HEK293 (cell line): ENCODE data around the gene NDUFB10.

ENCODE experiments used
- CTCF ChIA-PET: fragments of 350-600 bp; formaldehyde crosslinking; extraction: SDS; loops from one replicate; lab custom pipeline; 2021; ENCODE audit warnings: antibody characterized with exemption; lab: Yijun Ruan, JAX
- POLR2A ChIA-PET: fragments of 300-600 bp; formaldehyde crosslinking; extraction: SDS; loops from one replicate; lab custom pipeline; 2020; ENCODE audit warnings: antibody characterized with exemption, inconsistent platforms; lab: Yijun Ruan, JAX
- H3K27ac ChIP-seq: fragments of 200-500 bp; sonication (Bioruptor generic); 2 replicates; pipeline ENCODE4 v1.5.1; 2014; ENCODE audit warnings: low read depth, low read length, control low read depth, inconsistent platforms; ENCODE audit errors: extremely low read depth
- H3K36me3 ChIP-seq, 2 experiments: fragments of 200-500 bp in 1 of 2; sonication (Bioruptor generic) in 1 of 2; 1 replicate in 1 of 2; 2 replicates in 1 of 2; pipeline ENCODE4 v1.5.1; 2014 to 2017; ENCODE audit warnings: inconsistent platforms in 2 of 2, low read length in 2 of 2; ENCODE audit not compliant: control insufficient read depth in 2 of 2, insufficient read depth in 1 of 2
- H3K4me1 ChIP-seq: fragments of 200-500 bp; sonication (Bioruptor generic); 2 replicates; pipeline ENCODE4 v1.5.1; 2014; ENCODE audit warnings: mild to moderate bottlenecking, low read length, inconsistent platforms; ENCODE audit not compliant: control insufficient read depth, insufficient read depth
- H3K4me3 ChIP-seq: 2 replicates; pipeline ENCODE4 v1.5.1; 2011; ENCODE audit warnings: low read depth, mild to moderate bottlenecking, control low read depth, low read length, moderate library complexity
- H3K9me3 ChIP-seq: fragments of 200-500 bp; sonication (Bioruptor generic); 2 replicates; pipeline ENCODE4 v1.5.1; 2014; ENCODE audit warnings: low read depth, low read length, inconsistent platforms; ENCODE audit not compliant: control insufficient read depth, insufficient read depth
- HOXC10 ChIP-seq: sonication (generic); formaldehyde crosslinking; IDR thresholded peaks from 2 replicates; pipeline ENCODE4 v1.8.1; 2023; ENCODE audit warnings: mild to moderate bottlenecking, missing genetic modification reagents
- KLF16 ChIP-seq: fragments of 450-650 bp; formaldehyde crosslinking; IDR thresholded peaks from 2 replicates; pipeline ENCODE4 v1.5.1; 2017; ENCODE audit warnings: missing biosample characterization, missing genetic modification characterization
- KLF9 ChIP-seq: fragments of 450-650 bp; formaldehyde crosslinking; IDR thresholded peaks from 2 replicates; pipeline ENCODE4 v1.5.1; 2016; ENCODE audit warnings: missing biosample characterization, missing genetic modification characterization, low read depth
- SALL2 ChIP-seq: fragments of 450-650 bp; formaldehyde crosslinking; IDR thresholded peaks from 2 replicates; pipeline ENCODE4 v1.5.0; 2017; ENCODE audit warnings: missing biosample characterization, mild to moderate bottlenecking, missing genetic modification characterization, borderline replicate concordance
- SCRT1 ChIP-seq: fragments of 450-650 bp; formaldehyde crosslinking; IDR thresholded peaks from 2 replicates; pipeline ENCODE4 v1.5.1; 2016; ENCODE audit warnings: missing biosample characterization, missing genetic modification characterization, borderline replicate concordance
- WT1 ChIP-seq: fragments of 450-650 bp; formaldehyde crosslinking; IDR thresholded peaks from 2 replicates; pipeline ENCODE4 v1.5.1; 2016; ENCODE audit warnings: missing biosample characterization, missing genetic modification characterization
- YY2 ChIP-seq: fragments of 450-650 bp; formaldehyde crosslinking; IDR thresholded peaks from 2 replicates; pipeline ENCODE4 v1.5.1; 2016; ENCODE audit warnings: missing biosample characterization, missing genetic modification characterization
- ZBTB17 ChIP-seq: fragments of 450-650 bp; formaldehyde crosslinking; IDR thresholded peaks from 2 replicates; pipeline ENCODE4 v1.5.1; 2016; ENCODE audit warnings: missing biosample characterization, missing genetic modification characterization
- ZBTB48 ChIP-seq: fragments of 450-650 bp; formaldehyde crosslinking; IDR thresholded peaks from 2 replicates; pipeline ENCODE4 v1.5.1; 2016; ENCODE audit warnings: missing biosample characterization, missing genetic modification characterization
- ZIC2 ChIP-seq: fragments of 450-650 bp; formaldehyde crosslinking; IDR thresholded peaks from 2 replicates; pipeline ENCODE4 v1.5.1; 2016; ENCODE audit warnings: missing biosample characterization, missing genetic modification characterization
- ZNF184 ChIP-seq: fragments of 450-650 bp; IDR thresholded peaks from 2 replicates; pipeline ENCODE4 v1.5.1; 2018; ENCODE audit warnings: missing biosample characterization, mild to moderate bottlenecking, missing genetic modification characterization
- ZNF202 ChIP-seq: fragments of 450-650 bp; formaldehyde crosslinking; IDR thresholded peaks from 2 replicates; pipeline ENCODE4 v1.5.1; 2016; ENCODE audit warnings: missing biosample characterization, missing genetic modification characterization, borderline replicate concordance
- ZNF223 ChIP-seq: fragments of 450-650 bp; formaldehyde crosslinking; IDR thresholded peaks from 2 replicates; pipeline ENCODE4 v1.5.1; 2016; ENCODE audit warnings: missing biosample characterization, missing genetic modification characterization
- ZNF335 ChIP-seq: fragments of 450-650 bp; formaldehyde crosslinking; conservative IDR thresholded peaks from 2 replicates; pipeline ENCODE4 v1.5.1; 2016; ENCODE audit warnings: missing biosample characterization, missing genetic modification characterization
- ZNF366 ChIP-seq: fragments of 450-650 bp; formaldehyde crosslinking; conservative IDR thresholded peaks from 2 replicates; pipeline ENCODE4 v1.5.1; 2016; ENCODE audit warnings: missing biosample characterization, missing genetic modification characterization
- ZNF394 ChIP-seq: fragments of 450-650 bp; formaldehyde crosslinking; IDR thresholded peaks from 2 replicates; pipeline ENCODE4 v1.5.1; 2016; ENCODE audit warnings: missing biosample characterization, missing genetic modification characterization, mild to moderate bottlenecking, moderate library complexity, borderline replicate concordance
- ZNF404 ChIP-seq: fragments of 450-650 bp; formaldehyde crosslinking; IDR thresholded peaks from 2 replicates; pipeline ENCODE4 v1.5.1; 2017; ENCODE audit warnings: missing biosample characterization, missing genetic modification characterization
- ZNF473 ChIP-seq: fragments of 450-650 bp; formaldehyde crosslinking; IDR thresholded peaks from 2 replicates; pipeline ENCODE4 v1.5.1; 2017; ENCODE audit warnings: missing biosample characterization, missing genetic modification characterization
- ZNF48 ChIP-seq: fragments of 450-650 bp; formaldehyde crosslinking; IDR thresholded peaks from 2 replicates; pipeline ENCODE4 v1.5.1; 2016; ENCODE audit warnings: missing biosample characterization, missing genetic modification characterization
- ZNF501 ChIP-seq: fragments of 450-650 bp; formaldehyde crosslinking; IDR thresholded peaks from 2 replicates; pipeline ENCODE4 v1.5.1; 2016; ENCODE audit warnings: missing biosample characterization, missing genetic modification characterization
- ZNF521 ChIP-seq: fragments of 450-650 bp; formaldehyde crosslinking; IDR thresholded peaks from 2 replicates; pipeline ENCODE4 v1.5.1; 2017; ENCODE audit warnings: missing biosample characterization, mild to moderate bottlenecking, missing genetic modification characterization
- ZNF544 ChIP-seq: fragments of 450-650 bp; formaldehyde crosslinking; IDR thresholded peaks from 2 replicates; pipeline ENCODE4 v1.5.0; 2017; ENCODE audit warnings: missing biosample characterization, missing genetic modification characterization
- ZNF549 ChIP-seq: fragments of 450-650 bp; IDR thresholded peaks from 2 replicates; pipeline ENCODE4 v1.5.1; 2018; ENCODE audit warnings: missing biosample characterization, missing genetic modification characterization, mild to moderate bottlenecking, inconsistent platforms, moderate library complexity
- ZNF596 ChIP-seq: fragments of 450-650 bp; IDR thresholded peaks from 2 replicates; pipeline ENCODE4 v1.5.0; 2018; ENCODE audit warnings: missing biosample characterization, mild to moderate bottlenecking, missing genetic modification characterization, moderate library complexity
- ZNF639 ChIP-seq: fragments of 450-650 bp; formaldehyde crosslinking; IDR thresholded peaks from 2 replicates; pipeline ENCODE4 v1.5.1; 2016; ENCODE audit warnings: missing biosample characterization, missing genetic modification characterization
- ZNF660 ChIP-seq: fragments of 450-650 bp; IDR thresholded peaks from 2 replicates; pipeline ENCODE4 v1.5.1; 2018; ENCODE audit warnings: missing biosample characterization, mild to moderate bottlenecking, missing genetic modification characterization
- ZXDB ChIP-seq: fragments of 450-650 bp; formaldehyde crosslinking; IDR thresholded peaks from 2 replicates; pipeline ENCODE4 v1.5.1; 2016; ENCODE audit warnings: missing biosample characterization, missing genetic modification characterization
- TF ChIP-seq, protein P1 (sequence below): fragments of 450-650 bp; formaldehyde crosslinking; IDR thresholded peaks from 2 replicates; pipeline ENCODE4 v1.5.1; 2016; ENCODE audit warnings: missing biosample characterization, missing genetic modification characterization
- TF ChIP-seq, protein P2 (sequence below): fragments of 450-650 bp; formaldehyde crosslinking; IDR thresholded peaks from 2 replicates; pipeline ENCODE4 v1.5.1; 2016; ENCODE audit warnings: missing biosample characterization, missing genetic modification characterization

The NDUFB10 gene

DNA sequence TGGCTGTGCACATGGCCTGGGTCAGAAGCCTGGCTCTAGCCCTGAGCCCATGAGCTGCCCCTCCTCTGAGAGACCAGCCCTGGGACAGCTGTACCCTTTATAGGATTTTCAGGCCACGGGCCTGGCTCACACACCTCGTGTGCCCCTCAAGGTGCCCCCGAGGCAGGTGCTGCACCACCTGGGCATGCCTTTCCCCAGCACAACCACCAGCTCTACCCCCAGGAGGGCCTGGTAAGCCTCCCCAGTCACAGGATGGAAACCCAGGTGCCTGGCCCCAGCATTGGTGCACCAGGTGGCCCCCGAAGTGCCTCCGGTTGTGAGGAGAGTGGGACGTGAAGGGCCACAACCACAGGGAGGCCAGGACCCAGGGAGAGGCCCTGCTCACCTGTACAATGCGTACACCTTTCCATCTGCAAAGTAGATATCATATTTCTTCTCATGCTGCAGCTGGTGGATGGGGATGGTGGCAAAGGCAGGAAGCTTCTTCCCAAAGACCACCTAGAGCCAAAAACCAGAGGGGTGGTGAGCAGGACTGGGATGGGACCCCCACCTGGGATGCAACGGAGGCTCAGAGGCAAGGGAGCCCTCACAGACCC, 44.0 kb downstream of the NDUFB10 start (continued):
- TF ChIP-seq SALL2 (tag by site-specific recombination), result no peak
- TF ChIP-seq ZNF639 (tag by site-specific recombination), result no peak
- no peak for TF ChIP-seq ZNF660
- TF ChIP-seq, all 188 proteins: peak for 0

DNA sequence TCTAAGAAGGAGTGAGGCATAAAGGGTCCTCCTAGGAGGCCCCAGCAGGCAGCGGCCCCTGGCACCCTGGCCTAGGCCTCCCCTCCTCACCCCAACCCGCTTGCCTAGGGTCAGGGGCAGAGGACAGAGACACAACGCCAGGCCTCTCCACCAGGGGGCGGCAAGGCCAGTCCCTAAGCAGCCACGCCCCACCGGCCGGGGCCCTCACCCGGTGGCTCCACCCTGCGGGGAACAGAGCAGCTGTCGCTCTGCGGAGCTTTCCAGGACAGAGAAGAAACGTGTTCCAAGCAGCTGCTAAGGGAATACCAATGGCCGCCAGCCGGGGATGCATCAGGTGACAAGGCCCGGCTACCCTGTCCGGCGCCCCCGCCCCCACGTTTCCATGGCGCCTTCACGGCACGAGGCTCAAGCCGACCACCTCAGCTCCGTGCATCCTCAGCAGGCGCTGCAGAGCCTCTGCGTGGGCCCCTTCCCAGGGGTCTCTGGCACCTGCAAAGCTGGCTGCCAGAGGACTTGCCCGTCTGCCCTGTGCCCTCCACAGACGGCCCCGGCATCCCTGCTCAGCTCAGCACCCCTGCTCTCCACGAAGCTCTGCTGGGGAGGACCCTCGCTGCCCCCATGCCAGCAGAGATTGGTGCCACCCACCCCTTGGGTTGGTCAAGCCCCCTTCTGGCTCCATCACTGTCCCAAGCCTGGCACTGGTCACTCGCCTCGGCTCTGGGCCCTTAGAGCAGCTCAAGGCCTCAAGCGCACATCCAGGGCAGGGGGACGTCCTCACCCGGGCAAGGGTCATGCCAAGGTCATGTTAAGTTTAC, 44.7 kb downstream of the NDUFB10 start:
- Histone ChIP-seq H3K4me3 (no peak overlapping the region), H3K27ac (peak overlapping the region; percentile 61; the same call in 1 of the 2 replicates), H3K36me3 (peaks cover 0 to 75% of the 10 kb centered on the region in 2 experiments; a peak in 2 of 3 replicates), H3K9me3 (no peaks in the 10 kb centered on the region), H3K4me1 (peaks cover 27% of the 10 kb centered on the region)
- ChIA-PET CTCF (interaction anchor here (0.6 to 3.3 kb wide), 35 partner anchors 9 to 1470 kb away, joined by 3 to 39 read pairs (median 4); partner anchors contain the start of genes GFER, NTHL1, PGP and TSC2), POLR2A (interaction anchor here (0.6 to 2.1 kb wide), 12 partner anchors 8 to 151 kb away, joined by 3 to 19 read pairs (median 4); partner anchors contain the start of genes NTHL1, RPS2, TBL3 and TRAF7)
- TF ChIP-seq ZNF596 (no peak), ZNF394 (tag by site-specific recombination) (peak; percentile 70; the same call in 1 of the 2 replicates), YY2 (tag by site-specific recombination) (peak; percentile 54), ZXDB (tag by site-specific recombination) (peak; percentile 79), SCRT1 (tag by site-specific recombination) (peak; percentile 29; the same call in 1 of the 2 replicates), ZNF473 (tag by site-specific recombination) (no peak), ZNF404 (tag by site-specific recombination) (no peak), ZNF184 (tag by site-specific recombination) (no peak), HOXC10 (no peak), ZBTB17 (peak; percentile 78), ZNF366 (tag by site-specific recombination) (no peak), KLF16 (tag by site-specific recombination) (peak; percentile 87), ZBTB48 (tag by site-specific recombination) (peak; percentile 82), ZNF202 (tag by site-specific recombination) (no peak), ZNF521 (no peak), ZIC2 (peak; percentile 62), WT1 (tag by site-specific recombination) (no peak), ZNF223 (tag by site-specific recombination) (no peak), ZNF660 (peak; percentile 91), KLF9 (peak; percentile 97), ZNF639 (tag by site-specific recombination) (no peak), ZNF501 (tag by site-specific recombination) (no peak), ZNF48 (tag by site-specific recombination) (no peak), ZNF544 (tag by site-specific recombination) (no peak), ZNF549 (tag by site-specific recombination) (no peak), ZNF335 (tag by site-specific recombination) (peak; percentile 54)
- TF ChIP-seq, protein P1, sequence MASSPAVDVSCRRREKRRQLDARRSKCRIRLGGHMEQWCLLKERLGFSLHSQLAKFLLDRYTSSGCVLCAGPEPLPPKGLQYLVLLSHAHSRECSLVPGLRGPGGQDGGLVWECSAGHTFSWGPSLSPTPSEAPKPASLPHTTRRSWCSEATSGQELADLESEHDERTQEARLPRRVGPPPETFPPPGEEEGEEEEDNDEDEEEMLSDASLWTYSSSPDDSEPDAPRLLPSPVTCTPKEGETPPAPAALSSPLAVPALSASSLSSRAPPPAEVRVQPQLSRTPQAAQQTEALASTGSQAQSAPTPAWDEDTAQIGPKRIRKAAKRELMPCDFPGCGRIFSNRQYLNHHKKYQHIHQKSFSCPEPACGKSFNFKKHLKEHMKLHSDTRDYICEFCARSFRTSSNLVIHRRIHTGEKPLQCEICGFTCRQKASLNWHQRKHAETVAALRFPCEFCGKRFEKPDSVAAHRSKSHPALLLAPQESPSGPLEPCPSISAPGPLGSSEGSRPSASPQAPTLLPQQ (tag by site-specific recombination), result peak; percentile 83
- TF ChIP-seq, protein P2, sequence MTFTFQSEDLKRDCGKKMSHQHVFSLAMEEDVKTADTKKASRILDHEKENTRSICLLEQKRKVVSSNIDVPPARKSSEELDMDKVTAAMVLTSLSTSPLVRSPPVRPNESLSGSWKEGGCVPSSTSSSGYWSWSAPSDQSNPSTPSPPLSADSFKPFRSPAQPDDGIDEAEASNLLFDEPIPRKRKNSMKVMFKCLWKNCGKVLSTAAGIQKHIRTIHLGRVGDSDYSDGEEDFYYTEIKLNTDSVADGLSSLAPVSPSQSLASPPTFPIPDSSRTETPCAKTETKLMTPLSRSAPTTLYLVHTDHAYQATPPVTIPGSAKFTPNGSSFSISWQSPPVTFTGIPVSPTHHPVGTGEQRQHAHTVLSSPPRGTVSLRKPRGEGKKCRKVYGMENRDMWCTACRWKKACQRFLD (tag by site-specific recombination), result peak; percentile 76; the same call in 1 of the 2 replicates
